ENCODE measurements around the gene ELAVL3.
"Not testable (repeated sequence)": the region's sequence is repeated elsewhere in the genome, so short reads cannot be mapped to it uniquely, and the experiment has no call there.

Gene ELAVL3

DNA sequence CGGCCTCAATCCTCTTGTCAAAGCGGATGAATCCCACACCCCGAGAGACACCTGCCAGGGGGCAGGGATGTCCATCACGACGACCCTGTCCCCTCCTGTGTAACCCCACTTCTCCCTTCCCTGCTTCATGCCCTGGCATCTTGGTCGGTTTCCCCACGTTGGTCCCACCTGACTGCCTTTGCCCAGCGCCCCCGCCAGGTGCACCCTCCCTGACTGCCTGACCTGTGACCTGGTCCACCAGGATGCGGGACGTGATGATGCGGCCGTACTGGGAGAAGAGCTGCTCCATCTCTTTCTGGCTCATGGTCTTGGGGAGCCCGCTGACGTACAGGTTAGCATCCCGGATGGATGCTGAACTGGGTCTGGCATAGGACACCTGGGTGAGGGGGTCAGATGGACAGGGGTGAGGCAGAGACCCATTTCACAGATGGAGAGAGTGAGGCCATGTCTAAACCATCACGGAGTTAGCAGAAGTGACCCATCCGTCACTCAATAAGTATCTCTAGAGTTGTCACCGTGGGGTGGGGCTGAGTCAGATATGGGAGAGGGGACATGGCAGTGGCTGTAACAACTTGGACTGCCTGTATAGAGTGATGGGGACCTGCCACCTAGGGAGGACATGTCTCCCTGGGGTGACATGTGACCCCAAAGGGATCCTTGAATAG, 22.5 kb downstream of the ELAVL3 start:
- no peak for DNase-seq

- no peak for DNase-seq
Observed at GRCh38 chr19:11457831-11458230, 23.0 kb downstream of the ELAVL3 start.

GRCh38 chr19:11457115-11457514, 23.7 kb downstream of the ELAVL3 start:
- no peak for DNase-seq

- no peak for DNase-seq
Observed at GRCh38 chr19:11456659-11457058, 24.2 kb downstream of the ELAVL3 start.

- DNase-seq, result not testable (repeated sequence)
Observed at GRCh38 chr19:11455233-11455554, 25.7 kb downstream of the ELAVL3 start.

DNA sequence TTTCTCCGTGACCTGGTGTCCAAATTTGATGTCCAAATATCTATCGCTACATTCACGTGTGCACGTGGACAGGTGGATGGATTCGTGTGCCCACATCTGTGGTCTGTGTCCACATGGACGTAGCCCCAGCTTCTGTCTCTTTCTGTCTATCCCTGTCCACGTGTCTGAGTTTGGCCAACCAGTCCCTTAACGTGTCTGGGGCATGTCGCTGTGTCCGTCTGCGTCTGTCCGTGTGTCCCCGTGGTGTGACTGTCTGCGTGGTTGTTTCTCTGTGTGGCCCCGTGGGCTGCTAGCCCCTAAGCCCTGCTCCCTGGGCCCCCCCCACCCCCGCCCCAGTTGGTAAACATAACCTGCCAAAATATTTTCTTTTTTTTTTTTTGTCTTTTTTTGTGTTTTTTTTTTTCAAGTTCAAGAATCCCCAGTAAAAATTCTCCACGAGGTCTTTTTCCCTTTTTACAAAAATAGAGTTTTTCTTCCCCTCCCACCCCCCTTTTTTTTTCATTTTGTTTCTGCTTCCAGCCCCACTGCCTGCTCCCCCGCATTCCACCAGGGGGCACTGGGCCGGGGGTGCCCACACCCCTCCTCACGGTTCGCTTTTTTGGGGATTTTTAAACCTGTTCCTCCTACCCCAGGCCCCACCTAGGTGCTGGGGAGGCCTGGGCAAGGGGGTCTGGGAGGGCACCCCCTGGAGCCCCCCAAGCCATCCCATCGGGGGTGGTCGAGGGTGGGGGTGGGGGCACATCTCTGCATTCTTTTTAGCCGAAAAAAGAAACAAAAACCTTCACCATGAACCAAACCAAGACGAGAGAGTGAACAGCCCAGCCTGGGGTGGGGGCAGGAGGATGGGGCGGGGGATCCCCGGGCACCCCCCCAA, 27.1 kb downstream of the ELAVL3 start:
- DNase-seq, result no peak

DNA sequence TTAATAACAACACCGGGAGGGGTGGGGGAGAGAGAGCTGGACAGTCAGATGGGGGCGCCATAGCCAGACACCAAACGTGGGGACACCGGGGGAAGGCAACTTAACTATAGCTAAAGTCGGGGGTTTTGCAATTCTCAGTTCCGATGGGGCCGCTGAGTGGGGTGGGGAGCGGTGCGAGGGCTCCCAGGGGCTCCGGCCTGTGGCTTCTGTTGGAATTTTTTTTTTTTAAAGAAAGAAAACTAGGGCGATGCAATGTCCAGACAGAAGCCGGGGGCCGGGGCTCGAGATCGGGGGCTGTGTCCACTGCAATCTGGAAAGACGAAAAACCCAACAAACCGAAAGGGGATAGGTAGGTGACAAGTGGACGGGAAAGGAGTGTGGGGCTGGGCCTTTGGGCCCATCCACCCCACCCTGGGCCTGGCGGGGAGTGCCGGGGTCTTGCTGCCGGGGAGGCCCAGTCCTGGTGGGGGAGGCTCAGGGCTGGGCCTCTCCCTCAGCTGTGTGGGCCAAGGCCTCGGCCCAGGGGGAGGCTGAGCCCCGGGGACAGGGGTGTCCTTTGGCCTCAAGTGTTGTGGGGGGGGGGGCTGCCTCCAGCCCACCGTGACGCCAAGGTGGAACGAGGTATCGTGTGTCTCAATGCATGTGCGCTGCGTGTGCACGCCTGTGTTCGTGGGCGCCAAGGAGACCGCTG, 28.1 kb downstream of the ELAVL3 start:
- no peak for DNase-seq

DNA sequence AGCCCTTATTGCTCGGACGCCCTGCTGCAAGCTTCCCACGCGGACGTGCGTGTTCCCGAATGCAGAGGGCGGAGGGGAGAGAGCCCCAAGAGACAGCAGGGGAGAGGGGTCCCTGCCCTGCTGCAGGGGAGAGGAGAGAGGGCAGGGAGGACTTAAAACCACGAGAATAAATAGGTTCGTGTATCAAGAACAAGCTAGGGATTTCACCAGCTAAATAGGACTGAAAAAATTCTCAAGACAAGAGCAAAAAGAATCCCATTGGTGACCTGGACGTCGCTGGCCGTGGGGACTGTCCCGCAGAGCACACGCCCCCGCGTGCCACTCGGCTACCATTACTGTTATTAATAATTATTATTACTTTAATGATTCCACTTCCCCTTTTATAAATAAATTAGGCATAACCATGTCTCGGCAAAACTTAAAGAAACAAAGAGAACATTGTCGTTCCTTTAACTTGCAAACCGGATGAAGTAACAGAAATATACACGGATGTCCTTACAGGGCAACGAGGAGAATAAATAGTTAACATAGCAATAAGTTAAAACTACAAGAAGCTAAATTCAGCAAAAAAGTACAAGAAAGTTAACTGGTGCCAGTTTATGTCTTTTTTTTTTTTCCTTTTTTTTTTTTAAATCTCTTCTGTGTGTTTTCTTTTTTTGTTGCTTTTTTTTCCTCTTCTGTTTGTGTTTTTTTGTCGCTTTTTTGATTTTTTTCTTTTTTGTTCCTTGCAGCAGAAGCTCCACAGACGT, 28.8 kb downstream of the ELAVL3 start:
- no peak for DNase-seq

GRCh38 chr19:11451327-11451870, 29.4 kb downstream of the ELAVL3 start:
- DNase-seq, result no peak

- DNase-seq, result no peak
Observed at GRCh38 chr19:11450570-11451326, 30.1 kb downstream of the ELAVL3 start.

DNA sequence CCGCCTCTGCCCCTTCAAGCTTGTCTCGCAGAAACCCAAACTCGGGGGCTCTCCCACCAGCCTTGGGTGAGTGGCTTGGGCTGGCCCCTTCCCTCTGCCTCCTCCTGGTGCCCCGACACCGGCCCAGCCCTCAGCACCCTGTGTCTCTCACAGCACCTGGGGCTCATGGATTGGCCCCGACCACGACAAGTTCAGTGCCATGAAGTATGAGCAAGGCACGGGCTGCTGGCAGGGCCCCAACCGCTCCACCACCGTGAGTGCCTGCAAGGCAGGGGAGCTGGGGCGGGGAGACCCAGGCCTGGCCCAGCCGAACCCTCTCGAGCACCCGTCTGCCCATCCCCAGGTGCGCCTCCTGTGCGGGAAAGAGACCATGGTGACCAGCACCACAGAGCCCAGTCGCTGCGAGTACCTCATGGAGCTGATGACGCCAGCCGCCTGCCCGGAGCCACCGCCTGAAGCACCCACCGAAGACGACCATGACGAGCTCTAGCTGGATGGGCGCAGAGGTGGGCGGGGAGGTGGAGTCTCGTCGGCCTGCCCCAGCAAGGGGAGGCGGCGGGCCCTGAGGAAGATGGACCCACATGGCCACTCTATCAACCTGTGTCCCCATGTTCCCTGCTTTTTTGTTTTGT, 31.8 kb downstream of the ELAVL3 start:
- DNase-seq, result no peak

- DNase-seq, result no peak
Observed at GRCh38 chr19:11448410-11448809, 32.4 kb downstream of the ELAVL3 start.

DNA sequence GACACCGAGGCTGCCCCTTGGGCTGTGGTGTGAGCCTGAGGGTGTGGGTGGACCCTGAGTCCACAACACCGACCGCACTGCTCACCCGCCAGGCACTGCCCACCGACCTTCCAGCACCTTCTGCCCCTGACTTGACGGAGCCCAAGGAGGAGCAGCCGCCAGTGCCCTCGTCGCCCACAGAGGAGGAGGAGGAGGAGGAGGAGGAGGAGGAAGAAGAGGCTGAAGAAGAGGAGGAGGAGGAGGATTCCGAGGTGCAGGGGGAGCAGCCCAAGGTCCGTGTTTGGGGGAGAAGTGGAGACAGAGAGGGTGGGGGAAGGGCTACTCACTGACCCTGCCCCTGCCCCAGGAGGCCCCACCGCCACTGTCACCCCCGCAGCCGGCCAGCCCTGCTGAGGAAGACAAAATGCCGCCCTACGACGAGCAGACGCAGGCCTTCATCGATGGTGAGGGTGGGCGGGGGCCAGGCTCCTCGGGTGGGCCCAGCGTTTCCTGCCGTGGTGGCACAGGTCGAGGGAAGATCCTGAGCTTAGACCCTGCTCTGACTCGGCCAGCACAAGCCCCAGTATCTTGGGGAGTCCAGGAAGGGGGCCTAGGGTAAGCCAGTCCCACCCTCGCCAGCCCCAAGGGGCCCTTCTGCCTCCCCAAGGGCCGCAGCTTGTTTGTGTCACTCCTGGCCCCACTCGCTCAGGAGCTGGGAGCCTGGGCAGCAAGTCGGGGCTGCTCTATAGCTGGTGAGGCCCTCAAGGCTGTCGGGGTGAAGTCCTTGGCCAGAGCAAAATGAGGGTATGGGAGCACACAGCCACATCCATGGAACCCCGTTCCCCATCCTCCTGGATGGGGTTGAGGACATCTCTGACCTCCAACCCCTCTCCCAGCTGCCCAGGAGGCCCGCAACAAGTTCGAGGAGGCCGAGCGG, 33.2 kb downstream of the ELAVL3 start:
- no peak for DNase-seq

- DNase-seq, result no peak
Observed at GRCh38 chr19:11446652-11447301, 34.1 kb downstream of the ELAVL3 start.

DNA sequence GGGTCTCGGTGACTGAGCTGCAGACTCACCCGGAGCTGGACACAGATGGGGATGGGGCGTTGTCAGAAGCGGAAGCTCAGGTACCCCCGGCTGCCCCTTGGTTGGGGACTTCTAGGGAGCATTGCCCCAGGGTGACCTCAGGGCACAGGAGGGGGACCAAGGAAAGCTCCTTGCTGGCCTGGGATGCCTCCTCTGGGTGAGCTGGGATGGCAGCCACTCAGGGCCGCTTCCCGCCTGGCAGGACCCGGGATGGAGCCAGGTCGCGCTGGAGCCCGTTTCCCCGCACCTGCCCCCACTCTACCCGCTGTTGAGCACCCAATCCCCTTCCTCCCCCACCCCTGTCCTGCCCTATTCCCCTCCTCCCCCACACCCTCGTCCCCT, 34.6 kb downstream of the ELAVL3 start:
- DNase-seq, result no peak

GRCh38 chr19:11445141-11445540, 35.7 kb downstream of the ELAVL3 start:
- no peak for DNase-seq

GRCh38 chr19:11444059-11444458, 36.8 kb downstream of the ELAVL3 start:
- no peak for DNase-seq

DNA sequence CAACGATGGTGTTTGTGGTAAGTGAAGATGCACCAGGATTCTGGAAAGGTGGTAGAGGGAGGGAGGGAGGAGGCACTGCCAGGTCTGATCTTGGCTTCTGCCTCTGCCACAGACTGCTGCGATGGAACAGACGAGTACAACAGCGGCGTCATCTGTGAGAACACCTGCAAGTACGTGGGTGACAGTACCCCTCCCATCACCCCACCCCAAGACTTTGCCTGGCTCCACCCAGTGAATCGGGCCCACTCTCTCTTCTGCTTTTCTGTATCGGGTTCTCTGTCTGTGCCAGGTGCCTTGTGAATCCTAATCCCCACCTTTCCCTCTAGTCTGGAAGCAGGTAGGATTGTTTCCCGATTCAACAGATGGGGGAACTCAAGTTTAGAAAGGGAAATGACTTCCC, 42.9 kb downstream of the ELAVL3 start:
- DNase-seq, result no peak

DNA sequence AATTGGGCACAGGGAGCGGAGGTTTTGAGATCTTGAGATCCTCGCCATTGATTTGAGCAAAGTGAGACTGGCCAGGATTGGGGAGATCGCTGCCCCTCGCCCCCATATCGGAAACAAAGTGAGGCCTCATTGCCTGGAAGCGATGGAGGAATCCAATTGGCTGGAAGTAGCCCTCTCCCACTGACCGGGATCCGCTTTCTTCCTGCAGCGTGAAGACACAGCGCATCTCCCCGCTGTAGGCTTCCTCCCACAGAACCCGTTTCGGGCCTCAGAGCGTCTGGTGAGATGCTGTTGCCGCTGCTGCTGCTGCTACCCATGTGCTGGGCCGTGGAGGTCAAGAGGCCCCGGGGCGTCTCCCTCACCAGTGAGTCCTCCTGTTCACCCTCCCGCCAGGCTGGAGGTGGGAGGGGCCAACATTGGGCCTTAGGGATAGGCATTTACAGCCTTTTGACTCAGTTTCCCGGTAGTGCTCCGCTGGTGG, 45.0 kb downstream of the ELAVL3 start:
- no peak for DNase-seq
